Right renal pelvis (tissue), 4 donors: ENCODE results near the gene PNPT1. TPM values are rescaled to one million over a fixed set of nuclear protein-coding genes. Genes with fewer than 3 reads are reported as not detected.
A peak's percentile ranks its signal among the peaks of the same experiment; 100 is the strongest.
"Not testable (repeated sequence)": the region's sequence is repeated elsewhere in the genome, so short reads cannot be mapped to it uniquely, and the experiment has no call there.

Experiments used
- DNase-seq, 4 donors: peaks; one replicate each; pipeline ENCODE4 v3.0.0-alpha.2; 2013; ENCODE audit warnings: low read depth in 4 of 4, low spot score in 3 of 4, missing footprints in 1 of 4
- polyA plus RNA-seq, 4 donors: library from polyadenylated mRNA; unstranded; fragments of 120-200 nt; gene quantifications; one replicate each; pipeline ENCODE4 v1.2.1, GENCODE V29; 2013; ENCODE audit not compliant: insufficient read length in 4 of 4

PNPT1 gene
- polyA plus RNA-seq, 4 donors: 21.5 to 26.1 (median 24.7) TPM

- DNase-seq: not testable (repeated sequence)
These were observed 904 bp downstream of the PNPT1 start for GRCh38 chr2:55692740-55693139.

- no peak for DNase-seq
These were observed 21.0 kb downstream of the PNPT1 start for GRCh38 chr2:55672630-55673029.

DNA sequence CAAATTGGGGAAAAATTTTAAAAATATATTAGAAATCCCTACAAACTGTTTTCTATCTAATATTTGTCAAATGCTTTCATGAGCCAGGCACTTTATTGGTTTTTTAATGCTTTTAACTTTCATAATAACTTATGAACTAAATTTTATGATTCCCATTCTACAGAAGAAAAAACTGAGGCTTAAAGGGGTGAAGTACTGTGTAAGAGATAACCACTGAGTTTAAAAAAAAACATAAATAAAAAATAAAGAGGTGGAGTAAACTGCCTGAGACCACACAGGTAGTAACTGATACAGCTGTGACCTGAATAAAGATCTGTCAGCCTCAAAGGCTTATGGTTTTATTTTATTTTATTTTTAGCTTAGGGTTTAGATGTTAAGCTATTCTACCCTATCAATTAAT lies 24.7 kb downstream of the PNPT1 start:
- DNase-seq: no peak

DNA sequence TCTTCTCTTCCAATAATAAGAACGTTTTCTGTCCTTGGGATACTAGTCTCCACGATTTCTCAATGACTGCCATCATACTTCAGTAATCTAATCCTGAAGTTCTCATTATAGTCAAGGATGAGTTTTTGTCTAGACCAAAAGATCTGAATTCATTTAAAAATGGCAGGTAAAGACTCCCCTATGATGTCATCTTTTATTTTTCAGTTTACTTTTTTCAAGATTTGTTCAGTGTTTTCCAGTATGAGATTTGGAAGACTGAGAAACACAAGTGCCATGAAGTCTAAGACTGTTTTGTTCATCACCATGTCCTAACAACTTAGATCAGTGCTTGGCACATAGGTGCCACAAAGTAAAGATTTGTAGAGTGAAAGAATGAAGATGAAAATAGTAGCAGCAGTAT lies 40.4 kb downstream of the PNPT1 start:
- DNase-seq: no peak

- DNase-seq: no peak
These were observed 44.4 kb downstream of the PNPT1 start for GRCh38 chr2:55649211-55649610.

DNA sequence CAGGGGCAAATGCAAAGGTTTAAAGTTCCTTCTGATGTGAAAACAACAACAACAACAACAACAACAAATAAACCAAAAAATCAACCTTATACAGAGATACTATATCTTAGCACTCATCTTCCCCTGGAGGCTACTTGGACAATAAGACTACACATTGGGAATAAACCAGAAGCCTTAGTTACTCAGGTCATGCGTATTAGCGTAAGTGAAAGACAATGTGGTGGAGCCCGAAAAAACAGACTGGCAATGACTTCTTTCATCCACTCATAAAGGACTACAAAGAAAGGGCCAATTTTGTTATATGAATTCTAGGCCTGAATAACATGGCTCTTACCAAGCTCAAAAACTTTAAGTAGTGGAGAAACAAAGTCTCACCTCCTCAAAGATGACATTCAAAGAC lies 56.8 kb downstream of the PNPT1 start:
- DNase-seq: no peak

GRCh38 chr2:55628931-55629330 lies 64.7 kb downstream of the PNPT1 start:
- DNase-seq: no peak

- DNase-seq: no peak
These were observed 65.7 kb downstream of the PNPT1 start for GRCh38 chr2:55627915-55628314.

DNA sequence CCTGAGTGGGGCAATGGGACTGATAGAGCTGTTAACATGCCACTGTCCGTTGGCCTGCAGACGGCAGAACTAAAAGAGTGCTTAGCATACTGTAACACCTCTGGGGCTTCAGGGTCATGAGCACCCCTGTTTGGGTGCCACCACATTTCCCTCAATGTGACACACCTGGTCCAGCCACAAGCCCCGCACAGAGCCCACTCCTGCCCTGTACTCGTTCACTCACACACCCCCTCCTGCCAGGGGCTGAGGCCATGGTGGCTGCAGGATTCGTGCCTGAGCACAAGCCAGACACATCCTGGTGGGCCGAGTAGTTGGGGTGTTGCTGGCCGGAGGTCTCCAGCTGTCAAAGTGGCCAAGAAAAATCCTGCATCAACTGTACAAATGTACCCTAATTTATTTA lies 71.8 kb downstream of the PNPT1 start:
- no peak for DNase-seq

DNA sequence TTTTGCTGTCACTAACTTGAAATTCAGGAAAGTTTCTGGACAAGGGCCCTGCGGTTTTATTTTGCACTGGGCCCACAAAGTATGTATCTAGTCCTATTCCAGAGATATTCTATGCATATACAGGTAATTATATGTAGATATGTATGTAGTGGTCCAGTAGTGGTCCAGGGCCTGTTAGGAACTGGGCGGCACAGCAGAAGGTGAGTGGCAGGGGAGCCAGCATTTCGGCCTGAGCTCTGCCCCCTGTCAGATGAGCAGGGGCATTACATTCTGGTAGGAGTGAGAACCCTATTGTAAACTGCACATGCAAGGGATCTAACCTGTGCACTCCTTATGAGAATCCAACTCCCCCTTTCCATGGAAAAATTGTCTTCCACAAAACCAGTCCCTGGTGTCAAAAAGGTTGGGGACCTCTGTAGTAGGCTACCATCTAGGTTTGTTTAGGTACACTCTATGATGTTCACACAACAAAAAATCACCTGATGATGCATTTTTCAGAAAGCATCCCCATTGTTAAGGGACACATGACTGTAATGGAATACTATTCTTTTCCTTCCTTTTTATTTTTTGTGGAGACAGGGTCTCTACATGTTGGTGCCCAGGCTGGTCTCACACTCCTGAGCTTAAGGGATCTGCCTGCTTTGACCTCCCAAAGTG lies 73.4 kb downstream of the PNPT1 start:
- DNase-seq: no peak

DNA sequence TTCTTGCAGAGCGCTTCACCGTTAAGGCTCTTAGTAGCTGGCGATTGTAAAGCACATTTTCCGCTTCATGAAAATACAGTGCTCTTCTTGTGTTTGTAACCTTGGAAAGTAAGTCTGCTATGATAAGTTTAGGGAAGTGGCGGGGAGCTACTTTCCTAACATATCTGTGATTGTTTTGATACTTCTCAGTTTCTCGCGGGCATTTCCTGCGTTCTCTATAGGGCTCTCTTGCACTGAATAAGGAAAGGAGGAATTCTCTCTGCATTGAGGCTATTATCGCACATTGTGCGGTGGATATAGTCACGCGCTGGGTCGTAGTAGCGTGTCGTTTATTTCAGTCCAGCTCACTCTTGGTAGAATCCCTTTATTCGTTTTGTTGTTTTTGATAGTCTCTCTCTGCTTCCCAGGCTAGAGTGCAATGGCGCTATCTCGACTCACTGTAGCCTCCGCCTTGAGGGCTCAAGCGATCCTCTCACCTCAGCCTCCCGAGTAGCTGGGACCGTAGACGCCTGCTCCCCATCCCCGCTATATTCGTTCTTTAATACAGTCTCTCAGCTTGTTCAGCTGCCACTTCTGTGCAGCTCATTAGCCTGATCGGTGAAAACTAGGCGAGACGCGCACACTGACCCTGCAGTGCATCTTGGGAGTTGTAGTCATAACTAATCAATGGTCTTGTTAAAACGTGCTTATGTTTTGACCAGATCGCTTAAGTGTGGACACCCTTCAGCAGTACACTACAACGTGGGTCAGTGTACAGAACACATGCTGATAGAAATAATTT lies 75.2 kb downstream of the PNPT1 start:
- DNase-seq: peak; percentile 40 to 55 (median 46)

DNA sequence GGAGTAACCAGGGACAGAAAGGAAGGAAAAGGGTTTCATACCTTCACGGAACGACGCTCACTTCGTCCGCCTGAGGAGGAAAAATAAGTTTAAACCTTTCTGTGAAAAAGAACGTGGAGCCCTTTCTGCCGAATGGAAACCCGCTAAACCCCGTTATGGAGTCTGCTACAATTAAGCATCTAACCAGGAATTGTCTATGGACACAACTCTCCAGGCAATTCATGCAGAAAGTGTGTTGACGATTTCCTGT lies 75.7 kb downstream of the PNPT1 start:
- no peak for DNase-seq

- peak; percentile 95 to 99 (median 98) for DNase-seq
These were observed 76.2 kb downstream of the PNPT1 start, which contains the start of gene PPP4R3B for GRCh38 chr2:55617175-55618024. Gene PPP4R3B, minus strand, starts transcription at chr2:55617622. Its CDS starts 337 bp downstream, at chr2:55617285.

GRCh38 chr2:55616551-55617174 lies 77.0 kb downstream of the PNPT1 start:
- DNase-seq: peak; percentile 42 to 46 (median 44)

GRCh38 chr2:55611997-55612396 lies 81.6 kb downstream of the PNPT1 start:
- no peak for DNase-seq

DNA sequence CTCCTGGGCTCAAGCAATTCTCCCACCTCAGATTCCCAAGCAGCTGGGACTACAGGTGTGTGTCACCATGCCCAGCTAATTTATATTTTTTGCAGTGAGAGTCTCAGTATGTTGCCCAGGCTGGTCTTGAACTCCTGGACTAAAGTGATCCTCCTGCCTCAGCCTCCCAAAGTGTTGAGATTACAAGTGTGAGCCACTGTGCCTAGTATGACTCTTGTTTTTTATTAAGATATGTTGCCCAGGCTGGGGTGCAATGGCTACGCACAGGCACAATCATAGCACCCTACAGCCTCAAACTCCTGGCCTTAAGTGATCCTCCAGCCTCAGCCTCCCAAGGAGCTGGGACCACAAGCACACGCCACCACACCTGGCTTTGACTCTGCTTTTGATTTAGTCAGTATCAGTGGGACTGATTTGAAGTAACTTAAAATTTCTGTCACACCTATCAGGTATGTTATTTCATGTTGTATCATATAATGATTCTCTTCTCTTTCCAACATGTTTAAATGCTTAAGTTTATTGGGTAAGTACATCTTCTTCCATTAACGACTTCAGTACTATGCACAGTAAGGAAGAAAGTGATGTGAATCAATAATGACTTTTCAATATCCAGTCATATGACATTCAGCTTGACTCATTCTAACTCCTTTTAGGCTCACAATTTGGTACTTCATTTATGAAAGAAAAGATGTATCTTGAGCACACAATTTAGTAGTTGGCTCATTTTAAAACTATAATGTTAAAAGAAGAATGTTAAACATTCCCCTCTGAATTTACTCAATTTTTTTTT lies 82.5 kb downstream of the PNPT1 start:
- DNase-seq: no peak

DNA sequence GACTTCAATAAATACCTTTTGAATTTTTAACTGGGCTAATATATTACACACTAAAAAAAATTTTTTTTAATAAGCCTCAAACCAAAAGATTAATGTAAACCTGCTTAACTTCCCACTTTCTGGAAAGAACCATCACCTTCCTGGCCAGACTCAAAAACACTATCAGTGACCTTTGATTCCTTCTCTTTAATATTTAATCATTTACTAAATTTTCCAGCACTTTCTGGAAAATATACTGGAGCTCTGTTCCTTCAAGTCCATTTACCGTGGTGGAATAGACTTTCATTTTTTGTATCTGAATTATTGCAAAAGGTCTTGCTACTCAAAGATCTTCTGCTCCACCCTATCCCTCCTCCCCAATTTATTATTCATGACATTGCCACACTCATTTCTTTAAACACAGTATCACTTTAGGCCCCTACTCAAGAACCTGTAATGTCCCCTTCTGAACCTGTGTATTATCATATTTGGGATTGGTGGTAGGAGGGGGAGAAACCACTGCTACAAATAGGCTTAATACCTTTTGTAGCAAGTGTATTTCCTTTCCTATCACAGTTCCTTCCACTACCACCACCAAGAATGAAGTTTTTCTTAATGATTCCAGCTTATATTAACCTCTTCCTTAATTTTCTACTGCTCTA lies 83.6 kb downstream of the PNPT1 start:
- DNase-seq: no peak

DNA sequence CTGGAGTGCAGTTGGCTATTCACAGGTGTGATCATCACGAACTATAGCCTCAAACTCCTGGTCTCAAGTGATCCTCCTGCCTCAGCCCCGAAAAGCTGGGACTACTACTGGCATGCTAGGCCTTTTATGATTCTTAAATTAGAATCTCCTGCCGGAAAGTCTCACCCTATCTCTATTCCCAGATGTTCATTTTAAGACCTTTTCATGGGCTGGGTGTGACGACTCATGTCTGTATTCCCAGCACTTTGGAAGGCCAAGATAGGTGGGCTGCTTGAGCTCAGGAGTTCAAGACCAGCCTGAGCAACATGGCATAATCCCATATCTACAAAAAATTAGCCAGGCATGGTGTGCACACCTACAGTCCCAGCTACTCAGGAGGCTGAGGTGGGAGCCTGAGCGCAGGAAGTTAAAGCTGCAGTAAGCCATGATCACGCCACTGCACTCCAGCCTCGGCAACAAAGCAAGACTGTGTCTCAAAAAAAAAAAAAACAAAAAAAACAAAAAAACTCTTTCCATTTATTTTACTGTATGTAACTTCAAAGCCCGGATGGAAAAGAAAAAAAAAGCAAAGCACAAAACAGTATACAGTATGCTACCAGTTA lies 84.3 kb downstream of the PNPT1 start:
- DNase-seq: no peak

GRCh38 chr2:55607717-55608116 lies 85.9 kb downstream of the PNPT1 start:
- DNase-seq: no peak
